PFSK-1 (cell line): ENCODE data around the gene NAA50.

ENCODE experiments used
- POLR2AphosphoS5 ChIP-seq: IDR thresholded peaks from 2 replicates; pipeline ENCODE4 v1.6.1; 2012; ENCODE audit warnings: low read depth, mild to moderate bottlenecking, control low read depth, low read length, moderate library complexity
- SIN3A ChIP-seq: IDR thresholded peaks from 2 replicates; pipeline ENCODE4 v1.6.1; 2012; ENCODE audit warnings: mild to moderate bottlenecking, low read length, moderate library complexity, borderline replicate concordance; ENCODE audit not compliant: insufficient read depth
- TF ChIP-seq, protein P1 (sequence below), 2 experiments: IDR thresholded peaks; 2 replicates each; pipeline versions ENCODE4 v1.6.1 to v1.8.0; 2011 to 2012; ENCODE audit warnings: low read depth in 2 of 2, low read length in 2 of 2, control low read depth in 1 of 2, inconsistent platforms in 1 of 2, mild to moderate bottlenecking in 1 of 2, moderate library complexity in 1 of 2; ENCODE audit not compliant: insufficient read depth in 1 of 2

DNA sequence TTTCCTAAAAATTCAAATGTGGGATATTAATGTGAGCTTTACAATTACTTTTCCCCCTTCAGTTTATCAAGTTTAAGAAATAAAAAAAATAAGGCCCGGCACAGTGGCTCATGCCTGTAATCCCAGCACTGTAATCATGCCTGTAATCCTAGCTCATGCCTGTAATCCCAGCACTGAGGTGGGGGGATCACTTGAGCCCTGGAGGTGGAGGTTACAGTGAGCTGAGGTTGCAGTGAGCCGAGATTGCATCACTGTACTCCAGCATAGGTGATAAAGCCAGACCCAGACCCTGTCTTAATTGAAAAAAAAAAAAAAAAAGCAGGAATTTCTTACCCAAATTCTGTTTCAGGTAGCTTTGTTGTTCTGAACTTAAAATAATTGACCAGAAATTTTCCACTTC is 18.6 kb upstream of the NAA50 start:
- no peak for TF ChIP-seq SIN3A
- TF ChIP-seq, protein P1, sequence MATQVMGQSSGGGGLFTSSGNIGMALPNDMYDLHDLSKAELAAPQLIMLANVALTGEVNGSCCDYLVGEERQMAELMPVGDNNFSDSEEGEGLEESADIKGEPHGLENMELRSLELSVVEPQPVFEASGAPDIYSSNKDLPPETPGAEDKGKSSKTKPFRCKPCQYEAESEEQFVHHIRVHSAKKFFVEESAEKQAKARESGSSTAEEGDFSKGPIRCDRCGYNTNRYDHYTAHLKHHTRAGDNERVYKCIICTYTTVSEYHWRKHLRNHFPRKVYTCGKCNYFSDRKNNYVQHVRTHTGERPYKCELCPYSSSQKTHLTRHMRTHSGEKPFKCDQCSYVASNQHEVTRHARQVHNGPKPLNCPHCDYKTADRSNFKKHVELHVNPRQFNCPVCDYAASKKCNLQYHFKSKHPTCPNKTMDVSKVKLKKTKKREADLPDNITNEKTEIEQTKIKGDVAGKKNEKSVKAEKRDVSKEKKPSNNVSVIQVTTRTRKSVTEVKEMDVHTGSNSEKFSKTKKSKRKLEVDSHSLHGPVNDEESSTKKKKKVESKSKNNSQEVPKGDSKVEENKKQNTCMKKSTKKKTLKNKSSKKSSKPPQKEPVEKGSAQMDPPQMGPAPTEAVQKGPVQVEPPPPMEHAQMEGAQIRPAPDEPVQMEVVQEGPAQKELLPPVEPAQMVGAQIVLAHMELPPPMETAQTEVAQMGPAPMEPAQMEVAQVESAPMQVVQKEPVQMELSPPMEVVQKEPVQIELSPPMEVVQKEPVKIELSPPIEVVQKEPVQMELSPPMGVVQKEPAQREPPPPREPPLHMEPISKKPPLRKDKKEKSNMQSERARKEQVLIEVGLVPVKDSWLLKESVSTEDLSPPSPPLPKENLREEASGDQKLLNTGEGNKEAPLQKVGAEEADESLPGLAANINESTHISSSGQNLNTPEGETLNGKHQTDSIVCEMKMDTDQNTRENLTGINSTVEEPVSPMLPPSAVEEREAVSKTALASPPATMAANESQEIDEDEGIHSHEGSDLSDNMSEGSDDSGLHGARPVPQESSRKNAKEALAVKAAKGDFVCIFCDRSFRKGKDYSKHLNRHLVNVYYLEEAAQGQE (IDR thresholded peaks at IDR 0.05; ENCODE audit: insufficient read depth in 1 of 2, low read depth in 2 of 2, low read length in 2 of 2): no peak
- TF ChIP-seq POLR2AphosphoS5: no peak
